HG03457 (cell line): ENCODE measurements around the gene PID1.
A peak's percentile ranks its signal among the peaks of the same experiment; 100 is the strongest.

Experiments
- ATAC-seq: cut with Tn5 transposase; IDR thresholded peaks from one replicate; pipeline ENCODE4 v1.9.1; 2021; ENCODE audit warnings: moderate number of reproducible peaks; ENCODE audit not compliant: unreplicated experiment

The PID1 gene

DNA sequence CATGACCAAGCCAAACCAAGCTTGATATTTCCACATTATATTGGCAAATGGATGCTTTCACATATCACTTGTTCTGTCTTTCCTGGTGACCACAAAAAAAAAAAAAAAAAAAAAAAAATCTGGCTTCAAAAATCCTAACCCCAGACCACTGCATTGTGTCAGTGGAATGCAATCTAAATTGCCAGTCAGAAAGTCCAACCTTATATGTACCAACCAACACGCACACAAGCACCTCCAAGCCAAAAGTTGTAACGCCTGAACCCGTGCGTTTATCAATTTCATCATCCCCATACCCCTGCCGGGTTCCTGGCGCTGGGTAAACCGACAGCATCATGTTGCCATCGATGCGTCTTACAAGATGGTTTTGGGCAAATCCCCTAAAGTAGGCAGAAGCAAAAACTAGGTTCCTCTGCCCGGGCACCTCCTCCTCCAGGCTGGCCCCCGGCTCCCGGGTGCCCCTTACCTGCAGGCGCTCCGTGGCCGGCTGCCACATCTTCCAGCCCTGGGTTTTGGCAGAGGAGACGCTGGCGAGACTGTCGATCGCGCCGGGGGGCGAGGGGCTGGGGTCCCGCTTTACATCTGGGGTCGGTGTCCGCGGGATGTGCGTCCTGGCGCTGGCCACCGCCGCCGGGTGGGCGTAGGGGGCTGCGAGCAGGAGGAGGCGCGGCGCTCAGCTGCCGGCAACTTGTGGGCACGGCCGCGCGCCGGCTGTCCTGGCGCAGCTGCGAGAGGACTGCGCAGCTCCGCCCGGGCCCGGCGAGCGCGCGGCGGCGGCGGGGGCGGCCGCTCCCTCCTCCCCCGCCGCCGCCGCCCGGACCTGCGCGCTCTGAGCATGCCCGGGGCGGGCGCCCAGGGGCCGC, at the start of gene PID1:
Gene PID1, minus strand, starts transcription at position 737 of the 860 bp plus-strand sequence. Its CDS starts 244 bp downstream, at position 493.
- no peak for ATAC-seq

DNA sequence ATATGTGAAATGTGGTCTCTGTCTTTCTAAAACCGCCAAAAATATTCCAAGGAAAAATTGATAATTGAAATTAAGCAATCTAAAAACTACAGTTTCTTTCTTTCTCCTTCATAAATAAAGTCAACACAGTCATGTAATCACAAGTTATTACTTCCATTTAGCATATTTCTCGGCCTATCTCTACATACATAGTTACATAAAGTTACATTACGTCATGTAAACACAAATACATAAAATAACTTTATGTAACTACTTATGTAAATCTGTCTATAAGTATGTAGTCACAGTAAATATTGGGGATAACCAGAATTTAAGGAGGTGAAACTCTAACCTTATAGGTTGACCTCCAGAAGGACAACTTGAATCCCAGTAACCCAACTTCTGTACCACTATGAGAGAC, 48.5 kb upstream of the PID1 start:
- no peak for ATAC-seq

GRCh38 chr2:229314117-229314516, 43.0 kb upstream of the PID1 start:
- ATAC-seq: no peak

DNA sequence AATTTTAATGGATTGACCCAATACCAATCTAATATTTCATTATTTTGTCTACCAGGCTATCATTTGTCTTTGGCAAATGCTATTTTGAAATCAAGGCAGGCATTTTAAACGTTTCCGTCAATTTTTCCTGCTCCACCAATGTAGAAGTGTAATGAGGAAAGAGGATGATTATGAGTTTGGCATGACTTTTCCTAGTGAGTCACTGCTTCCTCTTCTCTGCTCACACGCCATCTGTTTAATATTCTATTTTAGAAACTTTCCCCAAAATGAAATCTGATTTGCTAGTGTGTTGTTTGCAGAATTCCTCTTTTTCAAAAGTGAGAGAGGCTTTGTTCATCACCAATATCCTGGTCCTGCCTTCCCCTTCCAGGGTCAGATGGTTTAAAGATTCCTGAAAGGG, 42.5 kb upstream of the PID1 start:
- no peak for ATAC-seq

- no peak for ATAC-seq
Measured at GRCh38 chr2:229301237-229301636, 30.1 kb upstream of the PID1 start.

DNA sequence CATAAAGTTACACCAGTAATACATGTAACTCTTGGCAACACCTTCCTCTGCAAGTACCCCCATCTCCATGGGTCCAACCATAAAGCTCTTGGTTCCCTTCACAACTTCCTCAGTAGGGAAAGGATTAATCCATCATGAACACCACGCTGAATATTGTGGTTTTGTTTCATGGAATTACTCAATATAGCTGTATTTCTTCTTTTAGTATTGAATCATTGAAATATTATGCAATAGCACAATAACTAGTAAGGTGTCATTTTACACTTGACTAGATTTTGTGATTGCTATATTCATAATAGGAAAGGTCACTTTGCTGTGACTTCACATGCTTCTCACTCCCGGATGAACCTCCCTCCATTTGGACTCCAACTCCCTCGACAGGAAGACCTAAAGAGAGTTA, 29.7 kb upstream of the PID1 start:
- ATAC-seq: no peak

GRCh38 chr2:229300371-229300770, 29.3 kb upstream of the PID1 start:
- ATAC-seq: no peak

- no peak for ATAC-seq
Measured at GRCh38 chr2:229297247-229297646, 26.2 kb upstream of the PID1 start.

GRCh38 chr2:229296536-229296935, 25.4 kb upstream of the PID1 start:
- no peak for ATAC-seq

- ATAC-seq: no peak
Measured at GRCh38 chr2:229296016-229296415, 24.9 kb upstream of the PID1 start.

DNA sequence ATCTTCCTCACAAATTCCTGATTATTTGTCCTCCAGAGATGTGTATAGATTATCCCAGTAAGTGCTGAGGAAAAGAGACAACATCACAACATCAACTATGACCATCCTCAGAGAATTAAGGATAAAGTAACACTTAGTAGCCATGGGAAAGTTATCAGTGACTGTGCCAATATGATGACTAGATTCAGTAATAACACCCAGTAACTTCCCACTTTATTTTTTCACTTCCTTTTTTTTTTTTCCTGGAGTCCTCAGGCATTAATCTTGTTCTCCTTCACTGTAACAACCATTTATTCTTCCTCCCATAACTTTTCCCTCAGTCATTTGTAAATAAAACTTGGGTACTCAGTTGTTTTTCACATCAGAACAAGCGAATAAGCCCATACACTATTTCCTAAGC, 16.7 kb upstream of the PID1 start:
- no peak for ATAC-seq

DNA sequence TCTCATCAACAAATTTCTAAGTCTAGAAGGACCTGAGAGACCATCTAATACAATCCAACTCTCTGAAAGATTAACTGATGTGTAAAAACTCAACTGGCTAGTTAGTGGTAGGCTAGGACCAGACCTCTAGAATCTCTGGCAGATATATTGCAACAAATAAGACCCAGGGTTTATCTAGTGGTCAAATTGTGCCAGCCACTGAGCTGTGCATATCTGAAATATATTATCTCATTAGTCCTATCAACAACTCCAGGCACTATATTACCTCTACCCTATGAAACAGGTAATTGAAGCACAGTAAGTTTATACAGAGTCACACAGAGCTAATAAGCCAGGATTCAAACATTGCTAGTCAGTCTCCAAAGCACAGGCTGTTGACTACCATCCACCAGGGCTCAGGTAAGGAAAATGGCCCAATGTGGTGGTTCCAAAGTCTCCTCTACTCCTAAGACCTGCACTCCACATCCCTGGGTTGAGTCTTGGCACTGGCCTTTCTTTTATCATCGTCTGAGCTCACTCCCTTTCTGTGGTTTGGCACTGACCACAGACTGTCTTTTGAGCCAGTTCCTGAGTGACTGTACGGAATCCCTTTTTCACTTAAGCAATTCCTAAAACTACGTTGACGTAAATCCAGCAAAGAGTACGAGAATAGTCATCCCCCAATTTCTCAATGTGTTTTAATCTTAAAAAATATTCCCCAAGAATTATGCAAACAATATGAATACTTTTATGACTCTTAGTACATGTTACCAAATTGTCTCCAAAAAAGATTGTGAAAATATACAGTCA, 11.9 kb upstream of the PID1 start:
- ATAC-seq: no peak

GRCh38 chr2:229279516-229279915, 8.4 kb upstream of the PID1 start:
- no peak for ATAC-seq

GRCh38 chr2:229275506-229275905, 4.4 kb upstream of the PID1 start:
- ATAC-seq: no peak

- peak; percentile 57 for ATAC-seq
Measured at GRCh38 chr2:229273723-229274338, 2.7 kb upstream of the PID1 start.

DNA sequence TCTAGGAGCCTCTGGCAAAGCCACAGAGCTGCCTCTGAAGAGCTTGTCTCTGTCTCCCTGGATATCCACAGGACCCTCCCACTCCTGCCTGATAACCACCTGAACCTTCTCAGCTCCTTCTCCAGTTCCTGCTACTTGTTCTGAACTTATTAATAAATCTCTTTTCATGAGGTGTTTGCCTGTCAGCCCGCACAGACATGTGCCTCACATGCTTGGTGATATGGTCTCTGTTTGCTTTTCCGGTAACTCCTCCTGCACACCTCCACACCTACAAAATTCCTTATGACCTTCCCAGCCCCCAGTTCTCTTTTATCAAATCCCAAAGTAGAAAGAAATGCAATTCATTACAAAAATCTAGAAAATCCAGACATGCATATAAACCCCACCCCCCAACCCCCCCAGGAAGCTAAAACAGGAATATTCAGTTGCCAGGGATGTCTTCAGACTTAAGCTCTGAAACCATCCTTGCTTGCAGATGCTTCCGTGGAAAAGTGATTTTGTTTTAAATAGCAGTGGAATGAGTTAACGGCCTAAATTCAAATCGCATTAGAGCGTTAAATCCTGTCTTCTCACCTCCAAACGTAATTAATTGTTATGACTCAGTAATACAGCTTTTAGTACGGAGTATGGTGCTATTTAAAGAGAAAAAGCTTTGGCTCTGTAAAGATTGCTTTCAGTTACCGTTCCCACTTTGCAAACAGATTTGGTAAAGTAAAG, 2.1 kb upstream of the PID1 start:
- no peak for ATAC-seq

GRCh38 chr2:229269941-229270340, 1.1 kb downstream of the PID1 start:
- ATAC-seq: no peak

DNA sequence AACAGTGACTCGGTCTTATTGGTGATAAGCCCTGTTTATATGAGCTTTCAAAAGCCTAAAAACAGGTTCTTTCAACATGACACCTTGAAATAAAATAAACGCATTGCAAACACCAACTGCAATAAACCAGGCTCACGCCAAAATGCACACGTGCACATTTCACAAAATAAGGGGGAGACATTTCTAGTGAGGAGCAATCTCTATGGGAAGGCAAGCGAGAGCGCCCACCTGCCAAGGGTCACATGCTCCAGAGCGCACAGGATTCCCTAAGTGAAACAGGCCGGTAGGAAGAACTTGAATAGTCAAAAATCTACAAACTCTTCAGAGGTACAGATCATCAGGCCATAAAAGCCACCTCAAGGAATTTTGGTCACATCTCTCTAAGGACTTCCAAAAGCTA, 1.9 kb downstream of the PID1 start:
- no peak for ATAC-seq

DNA sequence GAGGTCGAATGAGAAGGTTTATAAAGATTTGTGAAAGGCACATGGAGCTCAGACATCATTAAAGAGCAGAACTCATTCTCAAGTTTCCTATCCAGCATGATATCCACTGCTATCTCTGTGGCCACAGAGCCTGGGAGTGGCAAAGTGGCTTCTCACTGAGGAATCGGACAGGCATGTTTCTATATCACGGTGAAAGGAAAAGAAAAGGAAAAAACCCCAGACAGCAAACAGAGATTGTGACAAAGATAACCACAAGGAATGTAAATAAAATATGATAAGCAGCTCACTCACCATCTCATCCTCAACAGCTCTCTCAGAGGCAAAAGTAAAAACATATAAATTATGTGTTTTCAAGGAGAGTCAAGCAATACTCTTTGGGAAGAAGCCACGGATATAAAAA, 2.5 kb downstream of the PID1 start:
- ATAC-seq: no peak

DNA sequence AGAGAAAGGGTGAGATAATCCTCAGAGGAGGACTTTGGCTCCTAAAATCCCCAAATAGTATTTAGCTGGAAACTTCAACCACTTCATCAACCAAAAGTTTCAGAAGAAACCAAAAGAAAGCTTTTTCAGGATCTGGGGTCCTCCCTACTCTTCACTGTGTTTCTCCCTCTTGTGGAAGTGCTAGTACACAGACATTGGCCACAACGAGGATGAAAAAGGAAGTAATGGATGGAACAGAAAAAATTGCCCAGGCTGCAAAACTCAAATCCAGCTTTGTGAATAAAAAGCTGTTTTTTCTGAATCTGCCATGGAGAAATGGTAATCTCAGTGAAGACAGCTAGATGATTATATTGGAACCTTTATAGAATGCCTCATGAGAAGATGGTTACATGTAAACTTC, 4.0 kb downstream of the PID1 start:
- no peak for ATAC-seq

DNA sequence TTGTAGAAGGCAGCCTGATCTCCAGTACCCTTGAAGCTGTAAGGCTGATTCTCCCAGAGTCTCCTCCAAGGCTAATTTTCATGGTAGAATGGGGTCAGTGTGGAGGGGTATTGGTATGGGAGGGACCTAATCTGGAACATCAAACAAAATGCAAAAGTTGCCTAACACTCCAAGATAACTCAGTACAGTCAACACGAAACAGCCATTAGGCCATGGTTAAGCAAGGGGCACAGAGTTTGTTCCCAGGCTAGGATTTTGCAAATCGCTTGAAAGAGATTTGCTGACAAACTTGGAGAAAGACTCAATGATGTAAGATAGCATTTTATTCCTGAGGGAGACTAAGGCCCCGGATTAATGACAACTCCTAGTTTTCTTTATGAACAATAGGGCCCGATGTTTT, 5.4 kb downstream of the PID1 start:
- no peak for ATAC-seq
